Smooth muscle cell (in vitro differentiated cells): ENCODE data around the gene HENMT1. TPM values are rescaled to one million over a fixed set of nuclear protein-coding genes. Genes with fewer than 3 reads are reported as not detected.

Experiments used
- DNase-seq: peaks from one replicate; lab custom pipeline; 2025; ENCODE audit not compliant: unreplicated experiment; lab: John Stamatoyannopoulos, UW
- H2AFZ ChIP-seq: fragments of 200-600 bp; sonication (generic); 2 replicates; pipeline ENCODE4 v1.6.0; 2016; ENCODE audit warnings: antibody characterized with exemption, low read depth, mild to moderate bottlenecking
- H3F3A ChIP-seq: fragments of 200-600 bp; sonication (generic); 2 replicates; pipeline ENCODE4 v1.6.0; 2017; ENCODE audit warnings: antibody characterized with exemption, low read depth
- H3K27ac ChIP-seq: fragments of 200-600 bp; sonication (generic); 2 replicates; pipeline ENCODE4 v1.5.1; 2016; ENCODE audit warnings: low read depth, mild to moderate bottlenecking
- H3K27me3 ChIP-seq: fragments of 200-600 bp; sonication (generic); 2 replicates; pipeline ENCODE4 v1.6.1; 2016; ENCODE audit warnings: low read depth, mild to moderate bottlenecking
- H3K36me3 ChIP-seq: fragments of 200-600 bp; sonication (generic); 2 replicates; pipeline ENCODE4 v1.5.1; 2016; ENCODE audit warnings: low read depth
- H3K4me1 ChIP-seq: fragments of 200-600 bp; sonication (generic); 2 replicates; pipeline ENCODE4 v1.5.1; 2016; ENCODE audit warnings: low read depth
- H3K4me2 ChIP-seq: fragments of 200-600 bp; sonication (generic); 2 replicates; pipeline ENCODE4 v1.6.0; 2016; ENCODE audit warnings: mild to moderate bottlenecking
- H3K4me3 ChIP-seq: fragments of 200-600 bp; sonication (generic); 2 replicates; pipeline ENCODE4 v1.5.1; 2016; ENCODE audit warnings: mild to moderate bottlenecking
- H3K79me2 ChIP-seq: fragments of 200-600 bp; sonication (generic); 2 replicates; pipeline ENCODE4 v1.6.0; 2016; ENCODE audit warnings: low read depth, mild to moderate bottlenecking
- H3K9ac ChIP-seq: fragments of 200-600 bp; sonication (generic); 2 replicates; pipeline ENCODE4 v1.6.0; 2016; ENCODE audit warnings: low read depth
- H3K9me3 ChIP-seq: fragments of 200-600 bp; sonication (generic); replicated peaks from 2 replicates; pipeline ENCODE4 v1.5.1; 2016; ENCODE audit warnings: low read depth
- H4K20me1 ChIP-seq: fragments of 200-600 bp; sonication (generic); 2 replicates; pipeline ENCODE4 v1.6.0; 2016; ENCODE audit warnings: low read depth
- WGBS: methylation state at CpG from one replicate; pipeline ENCODE4 v1.1.7; 2016; ENCODE audit warnings: low lambda C conversion rate; 5-methylcytosine and 5-hydroxymethylcytosine counted together
- polyA plus RNA-seq: library from polyadenylated mRNA; unstranded; fragments of >200 nt; fragmentation: Nextera tagmentation; extraction: Ambion mirVana; gene quantifications from 2 replicates; pipeline ENCODE4 v1.2.1, GENCODE V29; 2016
- total RNA-seq: library from RNA; depleted of rRNA; stranded (reverse); fragments of >200 nt; gene quantifications from 2 replicates; pipeline ENCODE4 v1.2.3, GENCODE V29; 2014
- TF ChIP-seq, protein P1 (sequence below): fragments of 200-600 bp; sonication (generic); IDR thresholded peaks from 2 replicates; pipeline ENCODE4 v1.5.1; 2017; ENCODE audit warnings: borderline replicate concordance, mild to moderate bottlenecking, antibody characterized with exemption; ENCODE audit not compliant: insufficient read depth, poor library complexity, severe bottlenecking

Gene HENMT1
- total and polyA plus RNA-seq, 2 experiments from 2014 or later = 1.6 to 3.5 TPM

DNA sequence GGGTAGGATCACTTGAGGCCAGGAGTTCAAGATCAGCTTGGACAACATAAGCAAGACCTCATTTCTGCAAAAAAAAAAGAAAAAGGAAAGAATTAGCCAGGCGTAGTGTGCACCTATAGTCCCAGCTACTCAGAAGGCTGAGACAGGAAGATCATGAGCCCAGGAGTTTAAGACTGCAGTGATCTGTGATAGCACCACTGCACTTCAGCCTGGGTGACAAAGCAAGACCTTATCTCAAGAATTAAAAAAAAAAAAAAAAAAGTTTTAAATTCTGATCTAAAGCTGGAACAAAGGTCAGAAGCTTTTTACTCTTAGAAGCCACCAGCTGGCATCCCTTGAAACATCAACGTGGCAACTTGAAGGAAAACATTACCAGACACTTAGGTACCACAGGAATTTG, 45.3 kb downstream of the HENMT1 start:
- TF ChIP-seq, protein P1, sequence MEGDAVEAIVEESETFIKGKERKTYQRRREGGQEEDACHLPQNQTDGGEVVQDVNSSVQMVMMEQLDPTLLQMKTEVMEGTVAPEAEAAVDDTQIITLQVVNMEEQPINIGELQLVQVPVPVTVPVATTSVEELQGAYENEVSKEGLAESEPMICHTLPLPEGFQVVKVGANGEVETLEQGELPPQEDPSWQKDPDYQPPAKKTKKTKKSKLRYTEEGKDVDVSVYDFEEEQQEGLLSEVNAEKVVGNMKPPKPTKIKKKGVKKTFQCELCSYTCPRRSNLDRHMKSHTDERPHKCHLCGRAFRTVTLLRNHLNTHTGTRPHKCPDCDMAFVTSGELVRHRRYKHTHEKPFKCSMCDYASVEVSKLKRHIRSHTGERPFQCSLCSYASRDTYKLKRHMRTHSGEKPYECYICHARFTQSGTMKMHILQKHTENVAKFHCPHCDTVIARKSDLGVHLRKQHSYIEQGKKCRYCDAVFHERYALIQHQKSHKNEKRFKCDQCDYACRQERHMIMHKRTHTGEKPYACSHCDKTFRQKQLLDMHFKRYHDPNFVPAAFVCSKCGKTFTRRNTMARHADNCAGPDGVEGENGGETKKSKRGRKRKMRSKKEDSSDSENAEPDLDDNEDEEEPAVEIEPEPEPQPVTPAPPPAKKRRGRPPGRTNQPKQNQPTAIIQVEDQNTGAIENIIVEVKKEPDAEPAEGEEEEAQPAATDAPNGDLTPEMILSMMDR = no peak
- 50% methylated on average over 2 of the region's 2 CpGs for WGBS
- no peak overlapping the region for H3K4me3 ChIP-seq
- DNase-seq = no peak
- H4K20me1 ChIP-seq = no peaks in the 10 kb centered on the region
- H3K36me3 ChIP-seq = no peaks in the 10 kb centered on the region
- H3K4me1 ChIP-seq = no peaks in the 10 kb centered on the region
- no peak overlapping the region for H3K9ac ChIP-seq
- H3K27ac ChIP-seq = no peak overlapping the region
- H3K79me2 ChIP-seq = no peaks in the 10 kb centered on the region
- H3K9me3 ChIP-seq = no peaks in the 10 kb centered on the region
- no peaks in the 10 kb centered on the region for H3K27me3 ChIP-seq
- H3F3A ChIP-seq = no peaks in the 10 kb centered on the region
- H3K4me2 ChIP-seq = no peak overlapping the region
- H2AFZ ChIP-seq = no peak overlapping the region

DNA sequence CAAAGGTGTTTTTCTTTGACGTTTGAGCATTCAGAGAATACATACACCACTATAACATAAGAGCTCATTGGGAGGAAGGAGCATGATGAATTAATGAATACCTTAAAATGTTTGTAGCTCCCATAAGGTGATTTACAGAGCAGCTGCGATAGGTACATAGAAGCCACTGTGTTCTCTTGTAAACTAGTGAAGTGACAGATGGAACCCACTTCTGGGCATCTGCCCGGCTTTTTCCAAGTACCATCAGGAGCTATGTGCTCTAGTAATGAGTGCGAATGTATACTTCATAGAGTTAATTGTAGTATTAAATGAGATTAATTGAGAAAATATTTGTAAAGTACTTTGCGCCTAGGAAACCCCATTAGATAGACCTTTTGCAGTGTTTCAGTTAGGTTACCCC, 48.4 kb downstream of the HENMT1 start:
- Histone ChIP-seq H3K9me3 (no peaks in the 10 kb centered on the region), H3K27ac (no peak overlapping the region), H3K4me2 (no peak overlapping the region), H3K4me1 (no peaks in the 10 kb centered on the region), H3F3A (no peaks in the 10 kb centered on the region), H3K4me3 (no peak overlapping the region), H2AFZ (no peak overlapping the region), H4K20me1 (no peaks in the 10 kb centered on the region), H3K9ac (no peak overlapping the region), H3K79me2 (no peaks in the 10 kb centered on the region), H3K27me3 (no peaks in the 10 kb centered on the region), H3K36me3 (no peaks in the 10 kb centered on the region)
- TF ChIP-seq, protein P1 = no peak
- 96% methylated on average over 5 of the region's 5 CpGs for WGBS
- DNase-seq = no peak

DNA sequence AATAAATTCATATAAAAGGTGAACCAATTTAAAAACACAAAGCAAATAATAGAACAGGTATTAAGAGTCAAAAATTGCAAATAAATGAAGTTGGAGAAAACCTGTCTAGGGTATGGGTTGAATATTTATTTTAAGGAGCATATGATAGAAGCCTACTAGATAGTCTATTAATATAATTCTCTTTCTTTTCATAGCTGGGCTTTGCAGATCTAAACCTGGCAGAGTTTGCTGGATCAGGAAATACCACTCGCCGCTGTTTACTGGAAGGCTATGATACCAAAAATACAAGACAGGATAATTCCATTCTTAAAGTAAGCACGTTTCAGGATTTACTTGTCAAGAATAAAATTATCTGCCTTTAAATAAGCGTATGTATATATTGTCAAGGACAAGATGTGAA, 48.9 kb downstream of the HENMT1 start:
- TF ChIP-seq, protein P1 = no peak
- H3K4me1 ChIP-seq = no peaks in the 10 kb centered on the region
- H3K27ac ChIP-seq = no peak overlapping the region
- H3K9me3 ChIP-seq = no peaks in the 10 kb centered on the region
- 90% methylated on average over 4 of the region's 4 CpGs for WGBS
- no peak overlapping the region for H3K4me2 ChIP-seq
- no peak for DNase-seq
- H3K27me3 ChIP-seq = no peaks in the 10 kb centered on the region
- H3F3A ChIP-seq = no peaks in the 10 kb centered on the region
- H3K79me2 ChIP-seq = no peaks in the 10 kb centered on the region
- H3K4me3 ChIP-seq = no peak overlapping the region
- no peak overlapping the region for H2AFZ ChIP-seq
- H3K36me3 ChIP-seq = no peaks in the 10 kb centered on the region
- no peaks in the 10 kb centered on the region for H4K20me1 ChIP-seq
- no peak overlapping the region for H3K9ac ChIP-seq

DNA sequence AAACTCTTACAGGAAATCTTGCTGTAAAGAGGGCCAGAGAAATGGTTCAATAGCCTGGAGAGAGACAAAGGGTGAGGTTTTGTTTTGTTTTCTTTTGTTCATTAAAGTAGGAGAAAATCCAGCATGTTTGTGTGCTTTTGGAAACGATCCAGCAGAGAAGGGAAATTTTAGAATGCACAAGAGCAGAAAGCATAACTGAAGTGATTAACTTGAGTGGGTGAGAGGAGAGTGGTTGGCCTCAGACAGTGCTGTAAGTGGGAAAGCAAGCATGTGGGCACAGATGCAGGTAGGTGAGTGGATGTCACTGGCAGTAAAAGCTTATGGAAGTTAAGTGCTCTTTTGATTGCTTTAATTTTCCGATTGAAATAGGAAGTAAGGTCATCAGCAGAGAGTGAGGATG, 50.8 kb downstream of the HENMT1 start:
- Histone ChIP-seq H3K27ac (no peak overlapping the region), H3K79me2 (no peaks in the 10 kb centered on the region), H3K9ac (no peak overlapping the region), H3K27me3 (no peaks in the 10 kb centered on the region), H3K36me3 (no peaks in the 10 kb centered on the region), H3K4me2 (no peak overlapping the region), H3F3A (no peaks in the 10 kb centered on the region), H3K4me3 (no peak overlapping the region), H3K4me1 (no peaks in the 10 kb centered on the region), H3K9me3 (no peaks in the 10 kb centered on the region), H2AFZ (no peak overlapping the region), H4K20me1 (no peaks in the 10 kb centered on the region)
- WGBS = 97% methylated on average over 2 of the region's 2 CpGs
- TF ChIP-seq, protein P1 = no peak
- no peak for DNase-seq
